Neural crest cell (in vitro differentiated cells): Measurements from ENCODE around the gene SLC45A3. TPM values are rescaled to one million over a fixed set of nuclear protein-coding genes. Genes with fewer than 3 reads are reported as not detected.

ENCODE experiments used
- DNase-seq: peaks from one replicate; pipeline ENCODE4 v3.0.0; 2021; ENCODE audit warnings: low read depth, mixed read lengths, low spot score
- H3K27ac Mint-ChIP-seq: one replicate; pipeline ENCODE4 v1.8.0; 2021; ENCODE audit warnings: mild to moderate bottlenecking, mixed read lengths; ENCODE audit not compliant: unreplicated experiment
- H3K27me3 Mint-ChIP-seq: 2 replicates; pipeline ENCODE4 v1.8.0; 2021; ENCODE audit warnings: low read depth, mild to moderate bottlenecking, mixed read lengths
- H3K36me3 Mint-ChIP-seq: 2 replicates; pipeline ENCODE4 v1.8.0; 2021; ENCODE audit warnings: low read depth, mild to moderate bottlenecking, mixed read lengths
- H3K4me1 Mint-ChIP-seq: 2 replicates; pipeline ENCODE4 v1.8.0; 2021; ENCODE audit warnings: mixed read lengths
- H3K4me3 Mint-ChIP-seq: one replicate; pipeline ENCODE4 v1.8.0; 2021; ENCODE audit warnings: mild to moderate bottlenecking, mixed read lengths
- H3K9me3 Mint-ChIP-seq: 2 replicates; pipeline ENCODE4 v1.8.0; 2021; ENCODE audit warnings: mixed read lengths
- total RNA-seq: library from RNA; stranded (reverse); gene quantifications from 2 replicates; pipeline ENCODE4 v1.2.1, GENCODE V29; 2021
- TF ChIP-seq, protein P1 (sequence below): fragments of 200-600 bp; sonication (generic); conservative IDR thresholded peaks from 2 replicates; pipeline ENCODE4 v1.5.0; 2021; ENCODE audit warnings: antibody characterized with exemption, mild to moderate bottlenecking

SLC45A3 gene
- total RNA-seq, 1 donor from 2014 or later: 14.0 TPM

DNA sequence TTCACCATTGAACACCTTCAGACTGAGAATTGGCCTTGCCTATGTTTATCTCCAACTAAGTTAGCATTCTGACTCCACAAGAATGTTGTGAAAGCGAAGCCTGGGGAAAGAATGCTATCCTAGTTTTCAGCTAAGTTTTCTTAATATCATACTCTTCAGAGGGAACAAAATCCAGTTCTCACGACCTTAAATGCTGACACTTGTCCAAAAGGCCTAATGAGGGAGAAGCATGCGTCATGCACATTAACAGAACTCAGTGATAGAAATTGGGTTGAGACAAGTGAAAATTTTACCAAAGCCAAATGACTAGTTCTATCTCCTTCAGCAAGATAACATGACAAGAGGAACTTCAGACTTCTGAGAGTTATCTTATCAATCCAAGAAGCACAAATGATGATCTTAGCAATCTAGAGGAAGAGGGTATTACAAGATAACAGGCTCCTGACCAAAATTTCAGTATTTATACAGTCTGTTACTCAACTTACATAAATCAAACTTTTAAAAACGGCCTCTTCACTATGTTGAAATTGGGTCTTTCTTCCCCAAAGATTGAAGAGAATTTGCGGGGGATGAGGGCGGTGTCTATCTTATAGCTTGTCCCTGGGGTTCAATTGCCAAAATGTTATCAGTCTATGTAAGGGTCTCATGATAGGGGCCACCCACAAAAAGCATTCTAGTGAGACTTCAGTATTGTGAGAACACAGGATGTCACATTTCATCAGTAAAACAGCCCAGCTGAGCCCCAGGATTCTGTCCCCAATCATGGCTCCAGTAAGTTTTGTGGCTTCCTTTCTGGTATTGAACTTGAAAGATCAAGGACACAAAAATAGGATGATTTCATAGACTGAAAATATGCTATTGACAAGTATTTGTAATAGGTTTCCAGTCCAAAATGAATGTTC is 26.5 kb upstream of the SLC45A3 start:
- DNase-seq: no peak

DNA sequence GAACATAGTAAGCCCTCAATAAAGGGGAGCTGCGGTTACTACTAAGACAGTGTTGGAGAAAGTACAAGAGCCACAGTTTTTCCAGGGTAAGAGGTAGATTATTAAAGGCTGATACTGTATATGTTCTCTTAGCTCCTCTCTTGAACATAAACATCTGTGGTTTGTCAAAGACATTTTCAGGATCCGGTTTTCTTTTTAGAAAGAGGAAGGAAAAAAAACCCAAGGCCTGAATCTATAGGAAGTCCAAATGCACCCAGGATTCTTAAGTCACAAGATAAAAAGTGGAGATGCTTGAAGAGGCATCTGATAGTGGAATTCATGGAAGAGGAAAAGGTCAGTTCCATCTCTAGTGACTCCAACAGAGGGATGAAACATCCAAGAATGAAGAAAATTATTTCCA is 24.6 kb upstream of the SLC45A3 start:
- H3K36me3 Mint-ChIP-seq: peaks cover 18% of the 10 kb centered on the region
- H3K4me1 Mint-ChIP-seq: peaks cover 10% of the 10 kb centered on the region
- no peak overlapping the region for H3K4me3 Mint-ChIP-seq
- TF ChIP-seq, protein P1, sequence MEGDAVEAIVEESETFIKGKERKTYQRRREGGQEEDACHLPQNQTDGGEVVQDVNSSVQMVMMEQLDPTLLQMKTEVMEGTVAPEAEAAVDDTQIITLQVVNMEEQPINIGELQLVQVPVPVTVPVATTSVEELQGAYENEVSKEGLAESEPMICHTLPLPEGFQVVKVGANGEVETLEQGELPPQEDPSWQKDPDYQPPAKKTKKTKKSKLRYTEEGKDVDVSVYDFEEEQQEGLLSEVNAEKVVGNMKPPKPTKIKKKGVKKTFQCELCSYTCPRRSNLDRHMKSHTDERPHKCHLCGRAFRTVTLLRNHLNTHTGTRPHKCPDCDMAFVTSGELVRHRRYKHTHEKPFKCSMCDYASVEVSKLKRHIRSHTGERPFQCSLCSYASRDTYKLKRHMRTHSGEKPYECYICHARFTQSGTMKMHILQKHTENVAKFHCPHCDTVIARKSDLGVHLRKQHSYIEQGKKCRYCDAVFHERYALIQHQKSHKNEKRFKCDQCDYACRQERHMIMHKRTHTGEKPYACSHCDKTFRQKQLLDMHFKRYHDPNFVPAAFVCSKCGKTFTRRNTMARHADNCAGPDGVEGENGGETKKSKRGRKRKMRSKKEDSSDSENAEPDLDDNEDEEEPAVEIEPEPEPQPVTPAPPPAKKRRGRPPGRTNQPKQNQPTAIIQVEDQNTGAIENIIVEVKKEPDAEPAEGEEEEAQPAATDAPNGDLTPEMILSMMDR: no peak
- H3K27ac Mint-ChIP-seq: no peak overlapping the region
- H3K9me3 Mint-ChIP-seq: no peaks in the 10 kb centered on the region
- DNase-seq: no peak
- no peaks in the 10 kb centered on the region for H3K27me3 Mint-ChIP-seq

More for the DNA sequence above, 26.5 kb upstream of the SLC45A3 start:
- Mint-ChIP-seq H3K4me1 (peaks cover 10% of the 10 kb centered on the region), H3K27me3 (no peaks in the 10 kb centered on the region), H3K36me3 (peaks cover 10% of the 10 kb centered on the region), H3K9me3 (no peaks in the 10 kb centered on the region), H3K4me3 (no peak overlapping the region), H3K27ac (no peak overlapping the region)
- TF ChIP-seq, protein P1: no peak

DNA sequence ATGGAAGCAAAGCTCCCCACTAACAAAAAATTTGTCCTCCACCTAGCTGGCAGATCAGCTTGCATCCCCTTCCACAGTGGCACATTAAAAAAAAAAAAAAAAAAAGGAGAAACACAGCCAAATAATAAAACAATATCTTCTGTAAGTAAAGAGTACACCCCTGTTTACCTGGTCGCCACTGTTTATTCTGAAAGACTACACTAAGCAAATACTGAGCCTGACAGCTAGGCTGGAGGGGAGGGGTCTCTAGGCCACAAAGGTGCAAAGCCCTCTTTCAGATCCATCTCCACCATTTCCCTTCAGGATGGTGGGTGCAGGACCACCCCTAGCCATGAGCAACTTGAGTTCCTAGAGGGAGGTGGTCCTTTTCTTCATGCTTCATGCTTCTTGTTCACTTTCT is 22.8 kb upstream of the SLC45A3 start:
- Mint-ChIP-seq H3K27ac (no peak overlapping the region), H3K27me3 (no peaks in the 10 kb centered on the region), H3K9me3 (no peaks in the 10 kb centered on the region), H3K4me3 (peak overlapping the region; percentile 61), H3K4me1 (peaks cover 22% of the 10 kb centered on the region), H3K36me3 (peaks cover 23% of the 10 kb centered on the region)
- DNase-seq: no peak
- TF ChIP-seq, protein P1: no peak

DNA sequence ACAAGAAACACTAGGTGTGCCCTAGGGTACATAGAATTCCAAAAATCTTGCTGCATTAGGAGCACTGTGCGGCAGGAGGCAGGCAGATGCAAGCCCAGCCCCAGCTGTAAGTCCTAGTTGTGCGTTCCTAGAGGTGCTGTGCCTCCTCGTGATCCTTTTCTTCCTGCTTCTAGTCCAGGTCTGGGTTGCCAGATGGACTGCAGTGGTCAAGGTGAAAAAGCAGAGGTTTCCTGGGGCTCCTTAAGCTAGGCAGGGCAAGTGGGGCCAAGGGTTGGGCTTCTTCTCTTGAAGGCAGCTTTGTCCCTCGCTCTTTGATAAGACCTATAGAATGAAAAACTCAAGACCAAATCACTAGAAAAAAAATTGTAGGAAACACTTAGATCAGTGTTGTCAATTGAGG is 21.6 kb upstream of the SLC45A3 start:
- Mint-ChIP-seq H3K4me3 (peak overlapping the region; percentile 8), H3K27me3 (no peaks in the 10 kb centered on the region), H3K36me3 (peaks cover 21% of the 10 kb centered on the region), H3K9me3 (no peaks in the 10 kb centered on the region), H3K27ac (peak overlapping the region; percentile 15), H3K4me1 (peaks cover 32% of the 10 kb centered on the region)
- TF ChIP-seq, protein P1: no peak
- DNase-seq: no peak

GRCh38 chr1:205701420-205701819 is 21.1 kb upstream of the SLC45A3 start:
- Mint-ChIP-seq H3K9me3 (no peaks in the 10 kb centered on the region), H3K36me3 (peaks cover 18% of the 10 kb centered on the region), H3K4me1 (peaks cover 37% of the 10 kb centered on the region), H3K27me3 (no peaks in the 10 kb centered on the region), H3K27ac (peak overlapping the region; percentile 62), H3K4me3 (peak overlapping the region; percentile 8)
- TF ChIP-seq, protein P1: no peak
- no peak for DNase-seq
